ENCODE measurements around the gene TSPAN16. TPM values are rescaled to one million over a fixed set of nuclear protein-coding genes. Genes with fewer than 3 reads are reported as not detected.
"Not testable (repeated sequence)": the region's sequence is repeated elsewhere in the genome, so short reads cannot be mapped to it uniquely, and the experiment has no call there.

TSPAN16 gene
- total RNA-seq, 1 donor from 2014 or later, result not detected

GRCh38 chr19:11340099-11340467, 44.1 kb downstream of the TSPAN16 start:
- intact Hi-C loops (cut with micrococcal nuclease), result not testable (repeated sequence)

GRCh38 chr19:11342429-11342828, 46.5 kb downstream of the TSPAN16 start:
- intact Hi-C loops (cut with micrococcal nuclease), result no loop called here

- intact Hi-C loops (cut with micrococcal nuclease), result no loop called here
Measured at GRCh38 chr19:11345122-11345803, 49.3 kb downstream of the TSPAN16 start.

- intact Hi-C loops (cut with micrococcal nuclease), result loop anchor here (1.0 kb wide), 2 partner anchors 9 to 29 kb away; partner anchors contain the start of gene PLPPR2
Measured at GRCh38 chr19:11346104-11346940, 50.4 kb downstream of the TSPAN16 start, which contains the start of the genes CCDC159 and TMEM205. CCDC159 (plus strand) TSS chr19:11346519; CDS start chr19:11346607, 88 bp downstream. TMEM205 (minus strand) TSS chr19:11346268; CDS start chr19:11345619, 649 bp downstream.

- intact Hi-C loops (cut with micrococcal nuclease), result no loop called here
Measured at GRCh38 chr19:11347546-11348039, 51.6 kb downstream of the TSPAN16 start.

- intact Hi-C loops (cut with micrococcal nuclease), result no loop called here
Measured at GRCh38 chr19:11349171-11349570, 53.2 kb downstream of the TSPAN16 start.

GRCh38 chr19:11354102-11354501, 58.1 kb downstream of the TSPAN16 start:
- intact Hi-C loops (cut with micrococcal nuclease), result not testable (repeated sequence)

GRCh38 chr19:11355160-11356073, 59.5 kb downstream of the TSPAN16 start, which contains the start of gene PLPPR2:
PLPPR2 (plus strand) TSS chr19:11355432; CDS start chr19:11357674, 2,242 bp downstream.
- intact Hi-C loops (cut with micrococcal nuclease), result loop anchor here (1.0 kb wide), 1 partner anchor 9 kb away; the partner anchor contains the start of genes CCDC159 and TMEM205

GRCh38 chr19:11356074-11356397, 60.1 kb downstream of the TSPAN16 start:
- intact Hi-C loops (cut with micrococcal nuclease), result no loop called here

- intact Hi-C loops (cut with micrococcal nuclease), result no loop called here
Measured at GRCh38 chr19:11356676-11357550, 61.0 kb downstream of the TSPAN16 start.

GRCh38 chr19:11359421-11359820, 63.5 kb downstream of the TSPAN16 start:
- intact Hi-C loops (cut with micrococcal nuclease), result no loop called here

GRCh38 chr19:11361037-11361770, 65.2 kb downstream of the TSPAN16 start:
- intact Hi-C loops (cut with micrococcal nuclease), result no loop called here

- intact Hi-C loops (cut with micrococcal nuclease), result no loop called here
Measured at GRCh38 chr19:11361771-11362731, 66.1 kb downstream of the TSPAN16 start.

- intact Hi-C loops (cut with micrococcal nuclease), result no loop called here
Measured at GRCh38 chr19:11363881-11364280, 67.9 kb downstream of the TSPAN16 start.

- intact Hi-C loops (cut with micrococcal nuclease), result no loop called here
Measured at GRCh38 chr19:11364296-11364904, 68.4 kb downstream of the TSPAN16 start.

- intact Hi-C loops (cut with micrococcal nuclease), result no loop called here
Measured at GRCh38 chr19:11364935-11365334, 69.0 kb downstream of the TSPAN16 start.
